22Rv1 (cell line): ENCODE results near the gene IFNG.

Experiments
- H3K27ac ChIP-seq: fragments of 450-650 bp; 2 replicates; pipeline ENCODE4 v1.5.1; 2017
- ZFX ChIP-seq: fragments of 450-650 bp; IDR thresholded peaks from 2 replicates; pipeline ENCODE4 v1.6.1; 2017; ENCODE audit warnings: antibody characterized with exemption, borderline replicate concordance
- TF ChIP-seq, protein P1 (sequence below): fragments of 450-650 bp; IDR thresholded peaks from 2 replicates; pipeline ENCODE4 v1.5.1; 2017; ENCODE audit warnings: mild to moderate bottlenecking

The IFNG gene

DNA sequence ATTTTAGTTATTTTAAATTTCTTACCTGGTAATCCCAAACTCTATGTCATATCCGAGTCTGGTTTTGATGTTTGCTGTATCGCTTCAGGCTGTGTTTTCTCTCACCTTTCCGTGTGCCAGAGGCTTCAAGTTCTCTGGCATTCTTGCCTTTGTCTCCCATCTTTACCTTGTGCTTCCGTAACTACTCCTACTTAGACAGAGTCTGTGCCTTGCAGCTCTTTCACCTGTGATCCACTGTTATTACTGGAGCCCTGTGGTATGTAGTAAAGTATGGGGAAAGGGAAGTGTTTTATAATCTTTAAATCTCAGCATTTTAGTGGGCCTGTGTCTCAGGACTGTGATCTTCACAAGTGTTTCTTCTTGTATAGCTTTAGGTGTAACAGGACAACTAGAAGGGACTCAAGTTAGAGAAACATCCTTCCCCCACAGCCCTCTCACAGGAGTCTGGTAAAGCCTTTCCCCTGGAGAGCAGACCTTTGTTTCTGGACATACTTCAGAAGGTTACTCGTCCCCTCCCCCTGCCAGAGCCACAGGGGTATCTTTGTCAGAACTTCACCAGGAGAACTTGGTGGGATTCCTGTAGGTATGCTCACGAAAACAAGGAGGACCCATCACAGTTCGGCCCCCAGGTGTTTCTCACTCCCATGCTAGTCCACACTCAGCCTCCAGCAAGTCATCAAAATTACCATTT, 11.1 kb downstream of the IFNG start:
- TF ChIP-seq, protein P1, sequence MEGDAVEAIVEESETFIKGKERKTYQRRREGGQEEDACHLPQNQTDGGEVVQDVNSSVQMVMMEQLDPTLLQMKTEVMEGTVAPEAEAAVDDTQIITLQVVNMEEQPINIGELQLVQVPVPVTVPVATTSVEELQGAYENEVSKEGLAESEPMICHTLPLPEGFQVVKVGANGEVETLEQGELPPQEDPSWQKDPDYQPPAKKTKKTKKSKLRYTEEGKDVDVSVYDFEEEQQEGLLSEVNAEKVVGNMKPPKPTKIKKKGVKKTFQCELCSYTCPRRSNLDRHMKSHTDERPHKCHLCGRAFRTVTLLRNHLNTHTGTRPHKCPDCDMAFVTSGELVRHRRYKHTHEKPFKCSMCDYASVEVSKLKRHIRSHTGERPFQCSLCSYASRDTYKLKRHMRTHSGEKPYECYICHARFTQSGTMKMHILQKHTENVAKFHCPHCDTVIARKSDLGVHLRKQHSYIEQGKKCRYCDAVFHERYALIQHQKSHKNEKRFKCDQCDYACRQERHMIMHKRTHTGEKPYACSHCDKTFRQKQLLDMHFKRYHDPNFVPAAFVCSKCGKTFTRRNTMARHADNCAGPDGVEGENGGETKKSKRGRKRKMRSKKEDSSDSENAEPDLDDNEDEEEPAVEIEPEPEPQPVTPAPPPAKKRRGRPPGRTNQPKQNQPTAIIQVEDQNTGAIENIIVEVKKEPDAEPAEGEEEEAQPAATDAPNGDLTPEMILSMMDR: no peak
- TF ChIP-seq ZFX: no peak
- H3K27ac ChIP-seq: no peak overlapping the region

DNA sequence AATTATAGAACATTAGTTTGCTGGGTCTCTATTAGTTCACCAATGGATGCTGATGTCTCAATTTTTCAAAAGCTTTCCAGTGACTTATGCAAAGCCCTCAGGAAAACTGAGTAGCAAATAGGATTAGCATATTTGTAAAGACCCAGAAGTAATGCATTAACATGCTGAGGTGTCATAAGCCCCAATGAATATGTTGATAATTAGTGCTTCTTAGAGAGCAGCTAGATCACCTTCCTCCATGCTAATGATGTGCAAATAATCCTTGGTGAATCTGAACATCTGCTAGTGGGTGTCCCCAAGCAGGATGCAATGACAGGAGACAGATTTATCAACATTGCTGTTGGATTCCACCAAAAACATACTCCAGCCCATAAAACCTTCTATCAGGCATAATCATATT, 19.0 kb downstream of the IFNG start:
- TF ChIP-seq ZFX: no peak
- TF ChIP-seq, protein P1: no peak
- H3K27ac ChIP-seq: no peak overlapping the region

DNA sequence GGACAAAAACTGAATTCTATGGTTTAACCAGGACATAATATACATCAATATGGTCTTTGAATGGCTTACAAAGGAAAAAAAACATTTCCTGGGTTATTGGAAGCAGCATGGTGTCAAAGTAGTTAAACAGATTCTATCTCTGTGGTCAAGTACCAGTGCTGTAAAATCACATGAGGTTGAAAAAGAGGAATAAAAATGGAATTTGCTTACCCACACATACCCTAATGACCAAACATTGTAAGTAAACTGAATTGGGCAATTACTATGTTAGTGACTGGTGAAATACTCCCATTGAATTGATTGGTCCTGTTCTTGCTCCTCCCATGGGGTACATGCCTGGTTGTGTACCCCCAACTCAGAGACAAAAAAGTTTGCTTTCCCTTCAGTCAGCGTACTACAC, 19.6 kb downstream of the IFNG start:
- TF ChIP-seq, protein P1: no peak
- TF ChIP-seq ZFX: no peak
- H3K27ac ChIP-seq: no peak overlapping the region

DNA sequence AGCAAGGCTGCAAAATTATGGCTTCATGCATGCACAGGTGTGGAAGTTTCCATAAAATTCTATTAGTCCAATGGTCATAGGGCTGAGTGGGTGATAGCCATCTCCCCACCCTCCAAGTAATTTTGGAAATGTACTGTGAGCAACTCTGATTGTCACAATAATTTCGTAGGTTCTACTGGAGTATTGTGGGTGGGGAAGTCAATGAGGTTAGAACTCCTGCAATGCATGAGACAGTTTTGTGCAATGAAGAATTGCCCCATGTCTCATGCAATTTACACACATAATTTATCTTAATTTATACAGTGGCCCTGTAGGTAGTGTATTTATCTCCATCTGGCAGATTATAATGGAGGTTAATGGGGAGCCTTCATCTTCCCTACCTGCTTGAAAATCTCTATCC, 20.5 kb downstream of the IFNG start:
- TF ChIP-seq ZFX: no peak
- TF ChIP-seq, protein P1: no peak
- no peak overlapping the region for H3K27ac ChIP-seq

DNA sequence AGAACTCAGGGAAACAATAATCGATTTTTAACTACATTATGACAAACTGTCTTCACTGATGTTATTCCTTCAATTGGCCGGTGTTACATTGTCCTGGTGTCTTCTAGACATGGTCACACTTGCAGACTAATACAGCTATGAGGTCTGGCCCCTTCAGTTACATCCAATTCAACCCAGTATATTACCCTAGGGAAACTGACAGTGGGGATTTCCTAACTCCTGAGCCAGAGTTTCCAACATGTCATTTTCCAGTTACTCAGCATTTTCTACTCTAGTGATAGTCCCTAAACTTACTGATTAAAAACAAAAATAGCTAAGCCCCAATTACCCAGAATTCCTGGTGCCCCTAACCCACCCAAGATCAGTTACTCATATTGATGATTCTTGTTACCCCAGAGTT, 21.1 kb downstream of the IFNG start:
- no peak overlapping the region for H3K27ac ChIP-seq
- TF ChIP-seq, protein P1: no peak
- TF ChIP-seq ZFX: no peak

DNA sequence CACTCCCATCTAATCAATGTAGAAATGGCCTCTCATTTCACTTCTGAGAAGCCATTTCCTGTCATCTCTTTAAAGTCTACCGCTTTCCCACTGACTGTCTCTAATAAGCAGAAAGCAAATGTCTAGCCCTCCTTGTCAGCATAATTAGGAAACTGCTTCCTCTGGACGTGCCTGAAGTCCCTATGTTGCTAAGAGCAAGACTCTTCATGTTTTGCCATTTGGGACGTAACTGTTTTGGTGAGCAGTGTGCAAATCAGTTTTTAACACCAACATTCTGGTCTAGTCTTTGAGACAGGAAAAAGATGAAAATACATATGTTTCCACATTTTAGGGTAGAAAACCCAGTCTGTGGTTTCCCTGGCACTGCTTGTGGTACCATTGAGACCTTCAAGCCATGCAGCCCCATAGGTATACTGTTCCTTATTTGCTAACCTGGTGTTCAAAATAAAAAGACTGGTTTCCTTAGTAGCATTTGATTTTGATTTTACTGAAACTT, 22.2 kb downstream of the IFNG start:
- TF ChIP-seq ZFX: no peak
- TF ChIP-seq, protein P1: no peak
- no peak overlapping the region for H3K27ac ChIP-seq

DNA sequence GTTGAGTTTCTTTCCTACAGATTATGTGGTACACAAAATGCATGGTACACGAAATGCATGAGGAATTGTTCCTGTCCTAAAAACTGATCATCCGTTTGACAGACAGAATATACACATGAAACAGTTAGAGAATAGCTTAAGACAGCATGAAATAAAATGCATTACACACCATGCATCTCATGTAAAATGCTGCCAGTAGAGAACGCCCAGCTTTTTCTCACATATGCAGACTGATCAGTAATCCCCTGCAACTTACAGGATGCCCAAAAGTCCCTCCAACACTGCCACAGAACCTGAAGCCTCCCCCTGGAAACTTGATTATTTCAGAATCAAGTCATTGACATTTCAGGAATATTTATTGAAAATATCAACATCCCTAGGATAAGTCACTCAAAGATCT, 24.0 kb downstream of the IFNG start:
- TF ChIP-seq, protein P1: no peak
- TF ChIP-seq ZFX: no peak
- no peak overlapping the region for H3K27ac ChIP-seq
